ENCODE data around the gene CLDN1.

- TF ChIP-seq ATF3 (IDR thresholded peaks at IDR 0.05; ENCODE audit: insufficient read depth, low read depth, low read length) = no peak
- no peak for TF ChIP-seq POLR2A (IDR thresholded peaks at IDR 0.05; ENCODE audit: control extremely low read depth in 1 of 2, low read depth in 2 of 2, low read length in 2 of 2)
- TF ChIP-seq USF2 (IDR thresholded peaks at IDR 0.05; ENCODE audit: low read length) = no peak
- TF ChIP-seq CHD2 (IDR thresholded peaks at IDR 0.05; ENCODE audit: low read length) = no peak
- no peak for TF ChIP-seq CTCF (IDR thresholded peaks at IDR 0.05; ENCODE audit: control extremely low read depth in 1 of 3, insufficient read depth in 1 of 3, low read depth in 1 of 3, low read length in 3 of 3)
- TF ChIP-seq JUN (IDR thresholded peaks at IDR 0.05; ENCODE audit: low read depth, low read length) = no peak
- TF ChIP-seq POLR2AphosphoS5 (IDR thresholded peaks at IDR 0.05; ENCODE audit: low read depth, low read length) = no peak
- no peak for TF ChIP-seq CBX8 (IDR thresholded peaks at IDR 0.05; ENCODE audit: borderline replicate concordance, low read depth, low read length)
- no peak for TF ChIP-seq SRF (IDR thresholded peaks at IDR 0.05; ENCODE audit: low read depth, low read length)
- no peak for TF ChIP-seq KDM1A (IDR thresholded peaks at IDR 0.05; ENCODE audit: borderline replicate concordance, low read length)
- TF ChIP-seq ZNF274 (IDR thresholded peaks at IDR 0.05; ENCODE audit: borderline replicate concordance, extremely low read depth, low read length) = no peak
- TF ChIP-seq RFX5 (IDR thresholded peaks at IDR 0.05; ENCODE audit: borderline replicate concordance, low read depth, low read length) = no peak
These were observed 4.7 kb upstream of the CLDN1 start for GRCh38 chr3:190326930-190327329.

Data from H1 (cell line).